Neural crest cell (in vitro differentiated cells): ENCODE data around the gene DZIP3. TPM values are rescaled to one million over a fixed set of nuclear protein-coding genes. Genes with fewer than 3 reads are reported as not detected.

Source experiments
- DNase-seq: peaks from one replicate; pipeline ENCODE4 v3.0.0; 2021; ENCODE audit warnings: low read depth, mixed read lengths, low spot score
- H3K27ac Mint-ChIP-seq: one replicate; pipeline ENCODE4 v1.8.0; 2021; ENCODE audit warnings: mild to moderate bottlenecking, mixed read lengths; ENCODE audit not compliant: unreplicated experiment
- H3K27me3 Mint-ChIP-seq: 2 replicates; pipeline ENCODE4 v1.8.0; 2021; ENCODE audit warnings: low read depth, mild to moderate bottlenecking, mixed read lengths
- H3K36me3 Mint-ChIP-seq: 2 replicates; pipeline ENCODE4 v1.8.0; 2021; ENCODE audit warnings: low read depth, mild to moderate bottlenecking, mixed read lengths
- H3K4me1 Mint-ChIP-seq: 2 replicates; pipeline ENCODE4 v1.8.0; 2021; ENCODE audit warnings: mixed read lengths
- H3K4me3 Mint-ChIP-seq: one replicate; pipeline ENCODE4 v1.8.0; 2021; ENCODE audit warnings: mild to moderate bottlenecking, mixed read lengths
- H3K9me3 Mint-ChIP-seq: 2 replicates; pipeline ENCODE4 v1.8.0; 2021; ENCODE audit warnings: mixed read lengths
- long read RNA-seq: library from polyadenylated mRNA; unstranded; transcript quantifications from one replicate; pipeline ENCODE4 v2.0.0, GENCODE V29; 2020
- total RNA-seq: library from RNA; stranded (reverse); gene quantifications from 2 replicates; pipeline ENCODE4 v1.2.1, GENCODE V29; 2021
- TF ChIP-seq, protein P1 (sequence below): fragments of 200-600 bp; sonication (generic); conservative IDR thresholded peaks from 2 replicates; pipeline ENCODE4 v1.5.0; 2021; ENCODE audit warnings: antibody characterized with exemption, mild to moderate bottlenecking

The DZIP3 gene, protein sequence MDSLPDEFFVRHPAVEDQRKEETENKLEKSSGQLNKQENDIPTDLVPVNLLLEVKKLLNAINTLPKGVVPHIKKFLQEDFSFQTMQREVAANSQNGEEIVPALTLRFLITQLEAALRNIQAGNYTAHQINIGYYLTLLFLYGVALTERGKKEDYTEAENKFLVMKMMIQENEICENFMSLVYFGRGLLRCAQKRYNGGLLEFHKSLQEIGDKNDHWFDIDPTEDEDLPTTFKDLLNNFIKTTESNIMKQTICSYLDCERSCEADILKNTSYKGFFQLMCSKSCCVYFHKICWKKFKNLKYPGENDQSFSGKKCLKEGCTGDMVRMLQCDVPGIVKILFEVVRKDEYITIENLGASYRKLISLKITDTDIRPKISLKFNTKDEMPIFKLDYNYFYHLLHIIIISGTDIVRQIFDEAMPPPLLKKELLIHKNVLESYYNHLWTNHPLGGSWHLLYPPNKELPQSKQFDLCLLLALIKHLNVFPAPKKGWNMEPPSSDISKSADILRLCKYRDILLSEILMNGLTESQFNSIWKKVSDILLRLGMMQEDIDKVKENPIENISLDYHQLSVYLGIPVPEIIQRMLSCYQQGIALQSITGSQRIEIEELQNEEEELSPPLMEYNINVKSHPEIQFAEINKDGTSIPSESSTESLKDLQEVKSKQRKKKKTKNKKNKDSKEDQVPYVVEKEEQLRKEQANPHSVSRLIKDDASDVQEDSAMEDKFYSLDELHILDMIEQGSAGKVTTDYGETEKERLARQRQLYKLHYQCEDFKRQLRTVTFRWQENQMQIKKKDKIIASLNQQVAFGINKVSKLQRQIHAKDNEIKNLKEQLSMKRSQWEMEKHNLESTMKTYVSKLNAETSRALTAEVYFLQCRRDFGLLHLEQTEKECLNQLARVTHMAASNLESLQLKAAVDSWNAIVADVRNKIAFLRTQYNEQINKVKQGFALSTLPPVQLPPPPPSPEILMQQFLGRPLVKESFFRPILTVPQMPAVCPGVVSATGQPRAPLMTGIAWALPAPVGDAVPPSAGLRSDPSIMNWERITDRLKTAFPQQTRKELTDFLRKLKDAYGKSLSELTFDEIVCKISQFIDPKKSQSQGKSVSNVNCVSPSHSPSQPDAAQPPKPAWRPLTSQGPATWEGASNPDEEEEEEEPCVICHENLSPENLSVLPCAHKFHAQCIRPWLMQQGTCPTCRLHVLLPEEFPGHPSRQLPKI
- 23.1 and 24.2 TPM in 2 replicates for total RNA-seq
- long read RNA-seq, transcript DZIP3-203 (16 exons, 2,076 nt) = major isoform, 22 of 169 reads
- long read RNA-seq, partial matches to known transcripts = 108 of 169 reads
- long read RNA-seq, other reads (novel, unspliced or antisense) = 39 of 169 reads

GRCh38 chr3:108589081-108589997, at the start of gene DZIP3, which contains the start of gene CIP2A:
Gene DZIP3 (plus strand): TSS chr3:108589722. CDS start chr3:108605407, 15,685 bp downstream.
Gene CIP2A (minus strand): TSS chr3:108589438. CDS start chr3:108589375, 63 bp downstream.
- Mint-ChIP-seq H3K9me3 (no peaks in the 10 kb centered on the region), H3K4me1 (peaks cover 48% of the 10 kb centered on the region), H3K27ac (peak within 1 kb of the TSS; percentile 100), H3K4me3 (peak within 1 kb of the TSS; percentile 99), H3K36me3 (peaks cover 3% of the 10 kb centered on the region), H3K27me3 (no peaks in the 10 kb centered on the region)
- TF ChIP-seq, protein P1, sequence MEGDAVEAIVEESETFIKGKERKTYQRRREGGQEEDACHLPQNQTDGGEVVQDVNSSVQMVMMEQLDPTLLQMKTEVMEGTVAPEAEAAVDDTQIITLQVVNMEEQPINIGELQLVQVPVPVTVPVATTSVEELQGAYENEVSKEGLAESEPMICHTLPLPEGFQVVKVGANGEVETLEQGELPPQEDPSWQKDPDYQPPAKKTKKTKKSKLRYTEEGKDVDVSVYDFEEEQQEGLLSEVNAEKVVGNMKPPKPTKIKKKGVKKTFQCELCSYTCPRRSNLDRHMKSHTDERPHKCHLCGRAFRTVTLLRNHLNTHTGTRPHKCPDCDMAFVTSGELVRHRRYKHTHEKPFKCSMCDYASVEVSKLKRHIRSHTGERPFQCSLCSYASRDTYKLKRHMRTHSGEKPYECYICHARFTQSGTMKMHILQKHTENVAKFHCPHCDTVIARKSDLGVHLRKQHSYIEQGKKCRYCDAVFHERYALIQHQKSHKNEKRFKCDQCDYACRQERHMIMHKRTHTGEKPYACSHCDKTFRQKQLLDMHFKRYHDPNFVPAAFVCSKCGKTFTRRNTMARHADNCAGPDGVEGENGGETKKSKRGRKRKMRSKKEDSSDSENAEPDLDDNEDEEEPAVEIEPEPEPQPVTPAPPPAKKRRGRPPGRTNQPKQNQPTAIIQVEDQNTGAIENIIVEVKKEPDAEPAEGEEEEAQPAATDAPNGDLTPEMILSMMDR = no peak
- peak; percentile 90 for DNase-seq

- no peak overlapping the region for H3K27ac Mint-ChIP-seq
- no peaks in the 10 kb centered on the region for H3K27me3 Mint-ChIP-seq
- DNase-seq = no peak
- no peak overlapping the region for H3K4me3 Mint-ChIP-seq
- peaks cover 5% of the 10 kb centered on the region for H3K4me1 Mint-ChIP-seq
- H3K9me3 Mint-ChIP-seq = peaks cover 2% of the 10 kb centered on the region
- H3K36me3 Mint-ChIP-seq = peaks cover 26% of the 10 kb centered on the region
- TF ChIP-seq, protein P1 = no peak
Measured at GRCh38 chr3:108546247-108546646, 43.3 kb upstream of the DZIP3 start.

GRCh38 chr3:108546692-108547091, 42.8 kb upstream of the DZIP3 start:
- H3K27ac Mint-ChIP-seq = no peak overlapping the region
- H3K9me3 Mint-ChIP-seq = peaks cover 2% of the 10 kb centered on the region
- H3K4me3 Mint-ChIP-seq = no peak overlapping the region
- H3K4me1 Mint-ChIP-seq = peaks cover 5% of the 10 kb centered on the region
- H3K27me3 Mint-ChIP-seq = no peaks in the 10 kb centered on the region
- H3K36me3 Mint-ChIP-seq = peaks cover 26% of the 10 kb centered on the region
- TF ChIP-seq, protein P1 = no peak
- DNase-seq = no peak

DNA sequence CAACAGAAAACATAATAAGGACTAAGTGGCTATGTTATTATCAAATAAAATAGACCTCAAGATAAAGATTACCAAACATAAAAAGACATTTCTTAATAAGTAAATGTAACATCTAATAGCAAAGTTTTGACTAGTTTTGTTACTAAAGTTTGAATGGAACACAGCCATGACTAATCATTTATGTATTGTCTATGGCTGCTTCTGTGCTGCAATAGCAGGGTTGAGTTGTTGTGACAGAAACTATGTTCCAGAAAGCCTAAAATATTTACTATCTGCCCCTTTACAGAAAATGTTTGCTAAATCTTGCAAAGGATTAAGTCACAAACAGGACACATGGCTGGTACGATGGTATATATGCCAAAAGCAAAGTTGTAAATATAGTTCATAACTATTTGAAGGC, 41.2 kb upstream of the DZIP3 start:
- TF ChIP-seq, protein P1 = no peak
- no peak for DNase-seq
- H3K27me3 Mint-ChIP-seq = no peaks in the 10 kb centered on the region
- H3K9me3 Mint-ChIP-seq = peaks cover 2% of the 10 kb centered on the region
- H3K27ac Mint-ChIP-seq = no peak overlapping the region
- peaks cover 16% of the 10 kb centered on the region for H3K36me3 Mint-ChIP-seq
- H3K4me1 Mint-ChIP-seq = peaks cover 5% of the 10 kb centered on the region
- no peak overlapping the region for H3K4me3 Mint-ChIP-seq
